Muscle of leg (tissue), 16 donors: ENCODE data around the gene TNNI2. TPM values are rescaled to one million over a fixed set of nuclear protein-coding genes. Genes with fewer than 3 reads are reported as not detected.
A peak's percentile ranks its signal among the peaks of the same experiment; 100 is the strongest.
"Not testable (repeated sequence)": the region's sequence is repeated elsewhere in the genome, so short reads cannot be mapped to it uniquely, and the experiment has no call there.

Experiments
- DNase-seq: peaks from one replicate; pipeline ENCODE4 v3.0.0; 2013
- H3K27ac ChIP-seq: one replicate; pipeline ENCODE4 v1.5.1; 2013; ENCODE audit warnings: mild to moderate bottlenecking, low read length, control low read depth
- H3K27me3 ChIP-seq: one replicate; pipeline ENCODE4 v1.6.1; 2013; ENCODE audit warnings: low read length; ENCODE audit not compliant: control insufficient read depth, insufficient read depth
- H3K36me3 ChIP-seq: one replicate; pipeline ENCODE4 v1.6.1; 2013; ENCODE audit warnings: low read length; ENCODE audit not compliant: control insufficient read depth, insufficient read depth
- H3K4me1 ChIP-seq: one replicate; pipeline ENCODE4 v1.6.1; 2013; ENCODE audit warnings: low read length; ENCODE audit not compliant: control insufficient read depth, insufficient read depth
- H3K4me3 ChIP-seq: one replicate; pipeline ENCODE4 v1.5.1; 2013; ENCODE audit warnings: low read length, control low read depth
- H3K9me3 ChIP-seq: replicated peaks from 2 replicates; pipeline ENCODE4 v1.6.1; 2013; ENCODE audit warnings: low read depth, low read length; ENCODE audit not compliant: control insufficient read depth
- WGBS: methylation state at CpG from one replicate; pipeline ENCODE4 v1.1.5; 2013; ENCODE audit warnings: missing lambda C conversion rate; ENCODE audit not compliant: insufficient coverage; 5-methylcytosine and 5-hydroxymethylcytosine counted together
- long read RNA-seq, 11 donors: transcript quantifications; one replicate each; lab custom pipeline, GENCODE V29; 2026
- polyA plus RNA-seq, 8 donors: library from polyadenylated mRNA; unstranded; fragments of 120-200 nt; gene quantifications; one replicate each; pipeline versions ENCODE4 v1.2.1 to v1.2.3, GENCODE V29; 2013; ENCODE audit warnings: inconsistent platforms in 1 of 8, low replicate concordance in 1 of 8; ENCODE audit not compliant: insufficient read length in 8 of 8, insufficient read depth in 1 of 8
- total RNA-seq: library from RNA; stranded (reverse); fragments of 120-200 nt; gene quantifications from one replicate; pipeline ENCODE4 v1.2.4, GENCODE V29; 2013

The TNNI2 gene
- total RNA-seq (3,726 TPM), polyA plus RNA-seq (1,000 to 10,000 TPM; 1,548 to 4,090 (median 3,128) TPM)
- long read RNA-seq, donor 1, partial matches to known transcripts, result 212 of 574 reads
- long read RNA-seq, donor 1, other reads (novel, unspliced or antisense), result 362 of 574 reads
- long read RNA-seq, donor 2, partial matches to known transcripts, result 30 of 57 reads
- long read RNA-seq, donor 2, other reads (novel, unspliced or antisense), result 26 of 57 reads
- long read RNA-seq, donor 3, partial matches to known transcripts, result 995 of 1,303 reads
- long read RNA-seq, donor 3, other reads (novel, unspliced or antisense), result 305 of 1,303 reads
- long read RNA-seq, donor 4, partial matches to known transcripts, result 239 of 667 reads
- long read RNA-seq, donor 4, other reads (novel, unspliced or antisense), result 427 of 667 reads
- long read RNA-seq, donor 5, partial matches to known transcripts, result 347 of 1,650 reads
- long read RNA-seq, donor 5, other reads (novel, unspliced or antisense), result 1,302 of 1,650 reads
- long read RNA-seq, donor 6, partial matches to known transcripts, result 1,804 of 2,496 reads
- long read RNA-seq, donor 6, other reads (novel, unspliced or antisense), result 690 of 2,496 reads
- long read RNA-seq, donor 7, partial matches to known transcripts, result 324 of 1,089 reads
- long read RNA-seq, donor 7, other reads (novel, unspliced or antisense), result 765 of 1,089 reads
- long read RNA-seq, donor 8, partial matches to known transcripts, result 233 of 518 reads
- long read RNA-seq, donor 8, other reads (novel, unspliced or antisense), result 285 of 518 reads
- long read RNA-seq, donor 9, partial matches to known transcripts, result 331 of 932 reads
- long read RNA-seq, donor 9, other reads (novel, unspliced or antisense), result 601 of 932 reads
- long read RNA-seq, donor 10, partial matches to known transcripts, result 349 of 982 reads
- long read RNA-seq, donor 10, other reads (novel, unspliced or antisense), result 630 of 982 reads
- long read RNA-seq, donor 11, partial matches to known transcripts, result 380 of 1,122 reads
- long read RNA-seq, donor 11, other reads (novel, unspliced or antisense), result 740 of 1,122 reads

DNA sequence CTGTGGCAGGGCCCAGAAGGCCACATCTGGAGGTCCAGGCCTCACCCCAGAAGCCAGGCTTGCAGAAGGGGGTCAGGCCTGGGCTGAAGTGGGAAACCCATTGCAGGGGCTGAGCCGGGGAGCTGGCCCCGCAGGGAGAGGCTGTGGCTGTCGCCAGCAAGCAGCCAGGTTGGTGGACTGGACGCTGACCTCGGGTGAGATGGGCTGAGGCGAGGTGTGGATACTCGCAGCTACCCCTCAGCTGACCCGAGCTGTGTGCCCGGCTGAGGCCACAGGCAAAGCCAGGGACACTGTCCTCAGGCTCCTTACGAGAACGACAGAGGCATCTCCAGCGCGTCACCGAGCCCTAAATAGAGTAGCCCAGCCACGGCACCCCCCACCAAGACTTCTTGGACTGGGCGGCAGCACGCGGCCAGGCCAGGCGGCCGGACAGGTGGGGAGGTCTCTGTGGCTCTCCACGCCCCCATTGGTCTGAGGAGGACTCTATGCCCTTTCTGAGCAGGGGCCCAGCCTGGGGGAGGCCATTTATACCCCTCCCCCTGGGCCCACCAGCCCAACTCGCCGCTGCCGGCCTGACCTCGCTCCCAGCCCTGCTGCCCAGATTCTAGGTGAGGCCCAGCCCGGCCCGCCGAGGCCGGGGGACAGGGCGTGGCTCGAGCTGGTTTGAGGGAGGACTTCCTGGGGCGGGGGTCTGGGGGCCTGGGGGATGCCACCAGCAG lies at the start of gene TNNI2:
Gene TNNI2 (plus strand): TSS at position 556 of the 719 bp plus-strand sequence. CDS start 716 bp downstream, outside the sequence.
- Histone ChIP-seq H3K36me3 (peaks cover 12% of the 10 kb centered on the region), H3K27ac (peak within 1 kb of the TSS; percentile 95), H3K4me3 (peak within 1 kb of the TSS; percentile 58), H3K27me3 (no peaks in the 10 kb centered on the region), H3K4me1 (peaks cover 90% of the 10 kb centered on the region), H3K9me3 (no peaks in the 10 kb centered on the region)
- peak; percentile 83 for DNase-seq
- WGBS, result 58% methylated on average over 9 of the region's 32 CpGs

DNA sequence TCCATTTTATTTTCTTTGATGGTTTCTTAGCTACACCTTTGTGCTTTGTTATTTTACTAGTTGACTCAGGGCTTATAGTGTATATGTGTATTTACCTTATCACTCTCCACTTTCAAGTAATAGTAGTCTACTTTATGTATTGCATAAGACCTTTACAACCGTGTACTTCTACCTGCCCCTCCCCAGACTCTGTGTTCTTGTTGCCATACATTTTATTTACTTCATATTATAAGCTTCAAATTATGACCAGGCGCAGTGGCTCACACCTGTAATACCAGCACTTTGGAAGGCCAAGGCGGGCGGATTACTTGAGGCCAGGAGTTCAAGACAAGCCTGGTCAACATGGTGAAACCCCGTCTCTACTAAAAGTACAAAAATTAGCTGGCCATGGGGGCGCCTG lies 46.9 kb upstream of the TNNI2 start:
- no peaks in the 10 kb centered on the region for H3K36me3 ChIP-seq
- H3K27me3 ChIP-seq, result peaks cover 6% of the 10 kb centered on the region
- no peak for DNase-seq
- H3K4me3 ChIP-seq, result no peak overlapping the region
- 85% methylated on average over 4 of the region's 6 CpGs for WGBS
- H3K4me1 ChIP-seq, result no peaks in the 10 kb centered on the region
- H3K27ac ChIP-seq, result no peak overlapping the region
- H3K9me3 ChIP-seq, result no peaks in the 10 kb centered on the region

DNA sequence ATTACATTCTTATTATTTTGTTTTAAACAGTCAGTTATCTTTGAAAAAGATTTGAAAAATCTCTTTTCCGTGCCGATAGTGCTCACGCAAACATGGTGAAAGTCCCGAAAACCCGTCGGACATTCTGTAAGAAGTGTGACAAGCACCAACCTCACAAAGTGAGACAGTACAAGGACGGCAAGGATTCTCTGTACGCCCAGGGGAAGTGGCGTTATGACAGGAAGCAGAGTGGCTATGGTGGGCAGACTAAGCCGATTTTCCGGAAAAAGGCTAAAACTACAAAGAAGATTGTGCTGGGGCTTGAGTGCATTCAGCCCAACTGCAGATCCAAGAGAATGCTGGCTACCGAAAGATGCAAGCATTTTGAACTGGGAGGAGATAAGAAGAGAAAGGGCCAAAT lies 46.3 kb upstream of the TNNI2 start:
- Histone ChIP-seq H3K4me3 (no peak overlapping the region), H3K9me3 (no peaks in the 10 kb centered on the region), H3K36me3 (no peaks in the 10 kb centered on the region), H3K27me3 (peaks cover 7% of the 10 kb centered on the region), H3K27ac (no peak overlapping the region), H3K4me1 (no peaks in the 10 kb centered on the region)
- DNase-seq, result no peak
- 60% methylated on average over 9 of the region's 12 CpGs for WGBS

DNA sequence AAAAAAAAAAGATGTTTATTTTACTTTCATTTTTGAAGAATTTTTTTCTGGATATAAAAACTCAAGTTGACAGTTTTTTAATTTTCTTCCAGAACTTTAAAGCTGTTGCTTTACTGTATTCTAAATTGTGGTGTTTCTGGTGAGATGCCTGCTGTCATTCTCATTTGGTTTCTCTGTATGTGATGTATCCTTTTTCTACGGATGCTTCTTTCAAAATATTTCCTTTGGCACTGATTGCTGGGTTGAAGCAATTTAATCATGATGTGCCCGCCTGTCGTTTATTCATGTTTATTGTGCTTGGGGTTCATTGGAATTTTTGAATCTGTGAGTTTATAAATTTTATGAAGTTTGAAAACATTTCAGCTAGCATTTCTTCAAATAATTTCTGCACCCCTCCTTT lies 45.7 kb upstream of the TNNI2 start:
- Histone ChIP-seq H3K4me3 (no peak overlapping the region), H3K9me3 (no peaks in the 10 kb centered on the region), H3K4me1 (no peaks in the 10 kb centered on the region), H3K36me3 (no peaks in the 10 kb centered on the region), H3K27ac (no peak overlapping the region), H3K27me3 (peaks cover 11% of the 10 kb centered on the region)
- no CpG with 5 or more reads among the region's 3 CpGs for WGBS
- no peak for DNase-seq

DNA sequence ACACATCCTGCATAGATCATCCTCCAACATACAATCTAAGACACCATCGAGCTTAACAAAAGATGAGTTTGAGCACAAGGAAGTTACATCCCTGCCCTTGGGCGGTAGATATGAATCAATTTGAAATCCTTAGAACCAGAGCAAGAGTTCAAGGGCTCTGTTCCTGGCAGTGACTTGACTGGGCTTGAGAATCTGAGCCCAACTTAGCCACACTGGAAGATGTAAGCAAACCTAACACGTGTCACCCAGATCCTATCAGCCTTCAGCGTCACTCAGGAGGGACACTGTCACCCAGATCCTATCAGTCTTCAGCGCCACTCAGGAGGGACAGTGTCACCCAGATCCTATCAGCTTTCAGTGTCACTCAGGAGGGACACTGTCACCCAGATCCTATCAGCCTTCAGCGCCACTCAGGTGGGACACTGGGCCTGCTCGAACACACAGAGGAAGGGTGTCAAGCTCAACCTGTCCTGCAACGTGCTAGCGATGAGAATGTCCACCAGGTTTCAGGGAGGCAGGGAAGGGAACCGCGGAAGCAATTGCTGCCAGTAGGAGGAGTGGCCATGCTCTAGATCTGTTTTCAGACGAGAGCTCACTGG lies 42.3 kb upstream of the TNNI2 start:
- H3K9me3 ChIP-seq, result no peaks in the 10 kb centered on the region
- no peak overlapping the region for H3K27ac ChIP-seq
- 71% methylated on average over 10 of the region's 12 CpGs for WGBS
- no peak for DNase-seq
- peaks cover 11% of the 10 kb centered on the region for H3K27me3 ChIP-seq
- H3K4me3 ChIP-seq, result no peak overlapping the region
- H3K36me3 ChIP-seq, result no peaks in the 10 kb centered on the region
- H3K4me1 ChIP-seq, result no peaks in the 10 kb centered on the region

DNA sequence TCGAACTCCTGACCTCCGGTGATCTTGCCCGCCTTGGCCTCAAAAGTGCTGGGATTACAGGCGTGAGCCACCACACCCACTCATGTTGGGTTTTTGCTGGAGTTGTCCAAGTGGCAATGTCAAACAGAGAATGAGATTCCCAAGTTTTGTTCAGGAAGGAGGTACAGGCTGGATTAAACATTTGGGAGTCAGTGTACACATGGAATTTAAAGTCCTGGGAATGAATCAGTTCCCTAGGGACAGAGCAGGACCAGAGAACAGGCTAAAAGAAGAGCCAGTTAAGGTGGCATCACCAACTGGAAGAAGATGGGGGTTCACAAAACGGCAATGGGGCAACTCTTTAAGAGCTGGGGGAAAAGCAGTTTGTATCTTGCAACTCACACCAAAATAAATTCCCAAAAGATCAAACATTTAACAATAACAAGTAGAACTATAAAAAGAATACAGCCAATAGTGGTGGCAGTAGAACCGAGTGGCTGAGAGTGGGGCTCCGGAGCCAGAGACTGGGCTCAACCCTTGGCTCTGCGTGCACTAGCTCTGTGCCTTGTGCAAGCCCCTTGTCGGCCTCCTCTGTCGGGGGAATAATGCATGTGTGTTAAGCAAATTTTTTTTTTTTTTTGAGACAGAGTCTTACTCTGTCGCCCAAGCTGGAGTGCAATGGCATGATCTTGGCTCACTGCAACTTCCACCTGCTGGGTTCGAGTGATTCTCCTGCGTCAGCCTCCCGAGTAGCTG lies 41.2 kb upstream of the TNNI2 start:
- DNase-seq, result no peak
- H3K4me3 ChIP-seq, result no peak overlapping the region
- H3K27me3 ChIP-seq, result peaks cover 11% of the 10 kb centered on the region
- WGBS, result 89% methylated on average over 6 of the region's 14 CpGs
- no peak overlapping the region for H3K27ac ChIP-seq
- no peaks in the 10 kb centered on the region for H3K4me1 ChIP-seq
- no peaks in the 10 kb centered on the region for H3K9me3 ChIP-seq
- H3K36me3 ChIP-seq, result no peaks in the 10 kb centered on the region

DNA sequence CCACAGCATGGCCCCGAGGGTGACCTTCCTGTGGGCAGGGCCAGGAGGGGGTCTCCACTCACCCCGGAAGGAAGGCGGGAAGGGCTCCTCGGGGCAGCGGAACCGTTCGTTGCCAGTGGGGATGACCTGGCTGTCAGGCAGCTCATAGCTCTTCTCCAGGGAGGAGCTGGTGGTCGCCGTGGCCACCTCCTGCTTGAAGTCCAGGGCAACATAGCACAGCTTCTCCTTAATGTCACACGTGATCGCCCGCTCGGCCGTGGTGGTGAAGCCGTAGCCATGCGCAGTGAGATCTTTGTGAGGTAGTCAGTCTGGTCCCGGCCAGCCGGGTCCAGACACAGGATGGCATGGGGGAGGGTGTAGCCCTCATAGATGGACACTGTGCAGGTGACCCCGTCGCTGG lies 35.5 kb upstream of the TNNI2 start:
- 93% methylated on average over 20 of the region's 20 CpGs for WGBS
- H3K9me3 ChIP-seq, result no peaks in the 10 kb centered on the region
- no peak overlapping the region for H3K4me3 ChIP-seq
- no peak for DNase-seq
- H3K4me1 ChIP-seq, result no peaks in the 10 kb centered on the region
- H3K27me3 ChIP-seq, result peaks cover 9% of the 10 kb centered on the region
- H3K27ac ChIP-seq, result no peak overlapping the region
- H3K36me3 ChIP-seq, result no peaks in the 10 kb centered on the region

DNA sequence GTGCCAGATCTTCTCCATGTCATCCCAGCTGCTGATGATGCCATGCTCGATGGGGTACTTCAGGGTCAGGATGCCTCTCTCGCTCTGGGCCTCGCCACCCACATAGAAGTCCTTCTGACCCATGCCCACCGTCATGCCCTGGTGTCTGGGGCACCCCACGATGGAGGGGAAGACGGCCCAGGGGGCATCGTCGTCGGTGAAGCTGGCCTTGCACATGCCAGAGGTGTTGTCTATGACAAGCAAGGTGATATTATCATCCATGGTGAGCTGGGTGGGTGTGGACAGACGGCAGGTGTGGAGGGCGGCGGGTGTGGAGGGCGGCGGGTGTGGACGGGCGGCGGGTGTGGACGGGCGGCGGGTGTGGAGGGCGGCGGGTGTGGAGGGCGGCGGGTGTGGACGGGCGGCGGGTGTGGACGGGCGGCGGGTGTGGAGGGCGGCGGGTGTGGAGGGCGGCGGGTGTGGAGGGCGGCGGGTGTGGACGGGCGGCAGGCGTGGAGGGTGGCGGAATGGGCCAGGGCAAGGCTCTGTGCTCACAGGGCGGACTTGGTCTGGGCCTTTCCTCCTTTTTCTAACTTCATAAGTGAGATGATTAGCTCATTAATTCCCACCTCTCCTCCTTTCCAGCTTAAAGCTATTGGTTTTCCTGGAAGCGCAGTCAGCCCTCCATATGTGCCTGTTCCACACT lies 34.8 kb upstream of the TNNI2 start:
- not testable (repeated sequence) for H3K4me1 ChIP-seq, DNase-seq, H3K27ac ChIP-seq, H3K9me3 ChIP-seq, H3K36me3 ChIP-seq, H3K27me3 ChIP-seq, H3K4me3 ChIP-seq
- 91% methylated on average over 10 of the region's 42 CpGs for WGBS
